Naive B cell (primary cell): ENCODE data around the gene CSNK1G2. TPM values are rescaled to one million over a fixed set of nuclear protein-coding genes. Genes with fewer than 3 reads are reported as not detected.

Experiments used
- ATAC-seq, 2 donors: fragments of 150-1000 bp; cut with Tn5 transposase; 2 replicates each; pipeline ENCODE4 v1.10.0; 2021; ENCODE audit warnings: low read depth in 2 of 2, mild to moderate bottlenecking in 2 of 2, moderate library complexity in 2 of 2
- DNase-seq: peaks from one replicate; pipeline ENCODE4 v3.0.0; 2022
- H3K27ac Mint-ChIP-seq, 6 donors: one replicate each; pipeline ENCODE4 v1.8.0; 2020 to 2022; ENCODE audit warnings: mild to moderate bottlenecking in 6 of 6, mixed read lengths in 6 of 6, moderate library complexity in 5 of 6, inconsistent platforms in 2 of 6
- H3K27me3 Mint-ChIP-seq, 3 donors: one replicate each; pipeline ENCODE4 v1.8.0; 2021 to 2022; ENCODE audit warnings: mixed read lengths in 3 of 3, mild to moderate bottlenecking in 1 of 3
- H3K36me3 Mint-ChIP-seq, 2 donors: one replicate each; pipeline ENCODE4 v1.8.0; 2020 to 2022; ENCODE audit warnings: mixed read lengths in 2 of 2, inconsistent platforms in 1 of 2, mild to moderate bottlenecking in 1 of 2
- H3K4me1 Mint-ChIP-seq, 3 donors: one replicate each; pipeline ENCODE4 v1.8.0; 2020 to 2022; ENCODE audit warnings: mixed read lengths in 3 of 3, inconsistent platforms in 1 of 3, mild to moderate bottlenecking in 1 of 3, moderate library complexity in 1 of 3
- H3K4me3 Mint-ChIP-seq, 8 donors: one replicate each; pipeline ENCODE4 v1.8.0; 2020 to 2022; ENCODE audit warnings: mild to moderate bottlenecking in 8 of 8, mixed read lengths in 8 of 8, moderate library complexity in 8 of 8, inconsistent platforms in 2 of 8
- H3K9me3 Mint-ChIP-seq, 7 donors: one replicate each; pipeline ENCODE4 v1.8.0; 2020 to 2022; ENCODE audit warnings: mixed read lengths in 7 of 7, mild to moderate bottlenecking in 5 of 7, inconsistent platforms in 2 of 7, moderate library complexity in 1 of 7
- polyA plus RNA-seq, 6 donors: library from polyadenylated mRNA; unstranded; fragments of 300-500 nt; fragmentation: Illumina TruSeq; gene quantifications; one replicate each; pipeline ENCODE4 v1.2.3, GENCODE V29; 2021; ENCODE audit warnings: low read depth in 6 of 6

CSNK1G2 gene
- polyA plus RNA-seq = 10 to 100 TPM; 17.6 to 40.7 (median 25.1) TPM

- Mint-ChIP-seq H3K27me3 (no peaks in the 10 kb centered on the region), H3K36me3 (no peaks in the 10 kb centered on the region), H3K9me3 (no peaks in the 10 kb centered on the region), H3K4me1 (peaks cover 37 to 45% (median 42%) of the 10 kb centered on the region in 3 donors), H3K4me3 (peak within 1 kb of the TSS; percentile 91 to 100 (median 98)), H3K27ac (peak within 1 kb of the TSS; percentile 98 to 100 (median 99))
- peak; percentile 16 to 28 for ATAC-seq
- no peak for DNase-seq
These were observed at the start of gene CSNK1G2 for GRCh38 chr19:1941146-1942077. TSS of gene CSNK1G2 (plus strand) at chr19:1941172. CDS start at chr19:1969773, 28,601 bp downstream.

- H3K4me3 Mint-ChIP-seq = peak overlapping the region in 4 of 8 donors; percentile 28 to 75 (median 55)
- peak overlapping the region in 4 of 6 donors; percentile 36 to 87 (median 74) for H3K27ac Mint-ChIP-seq
- peaks cover 20 to 65% (median 40%) of the 10 kb centered on the region in 3 donors for H3K4me1 Mint-ChIP-seq
- DNase-seq = no peak
- H3K9me3 Mint-ChIP-seq = no peaks in the 10 kb centered on the region
- H3K27me3 Mint-ChIP-seq = no peaks in the 10 kb centered on the region
- H3K36me3 Mint-ChIP-seq = no peaks in the 10 kb centered on the region
- no peak for ATAC-seq
These were observed 47.2 kb upstream of the CSNK1G2 start for GRCh38 chr19:1893791-1894190.

GRCh38 chr19:1896508-1896907, 44.5 kb upstream of the CSNK1G2 start:
- DNase-seq (no peak), ATAC-seq (no peak)
- Mint-ChIP-seq H3K4me1 (peaks cover 16 to 72% (median 44%) of the 10 kb centered on the region in 3 donors), H3K9me3 (no peaks in the 10 kb centered on the region), H3K27ac (peak overlapping the region in 4 of 6 donors; percentile 86 to 99 (median 93)), H3K27me3 (no peaks in the 10 kb centered on the region), H3K36me3 (no peaks in the 10 kb centered on the region), H3K4me3 (peak overlapping the region; percentile 83 to 96 (median 92))

DNA sequence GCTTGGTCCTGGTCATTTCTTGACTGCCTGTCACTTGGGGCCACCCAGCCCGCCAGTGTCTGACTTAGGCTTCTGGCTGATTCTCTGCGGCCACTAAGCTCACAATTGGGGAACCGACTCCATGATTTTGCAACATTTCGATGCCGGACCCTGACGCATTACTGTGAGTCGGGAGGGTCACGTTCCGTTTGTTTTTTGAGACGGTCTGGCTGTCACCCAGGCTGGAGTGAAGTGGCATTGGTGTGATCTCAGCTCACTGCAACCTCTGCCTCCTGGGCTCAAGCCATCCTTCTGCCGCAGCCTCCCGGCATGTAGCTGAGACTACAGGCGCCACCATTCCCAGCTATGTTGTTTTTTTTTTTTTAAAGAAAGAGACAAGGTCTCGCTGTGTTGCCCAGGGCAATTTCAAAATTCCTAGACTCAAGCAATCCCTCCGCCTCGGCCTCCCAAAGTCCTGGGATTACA, 39.0 kb upstream of the CSNK1G2 start:
- no peak for ATAC-seq
- Mint-ChIP-seq H3K4me3 (no peak overlapping the region), H3K9me3 (no peaks in the 10 kb centered on the region), H3K27ac (peak overlapping the region in 1 of 6 donors; percentile 30), H3K27me3 (no peaks in the 10 kb centered on the region), H3K36me3 (no peaks in the 10 kb centered on the region), H3K4me1 (peaks cover 26 to 62% (median 56%) of the 10 kb centered on the region in 3 donors)
- no peak for DNase-seq

GRCh38 chr19:1902923-1903322, 38.0 kb upstream of the CSNK1G2 start:
- Mint-ChIP-seq H3K4me1 (peaks cover 20 to 57% (median 57%) of the 10 kb centered on the region in 3 donors), H3K27me3 (no peaks in the 10 kb centered on the region), H3K9me3 (no peaks in the 10 kb centered on the region), H3K27ac (peak overlapping the region; percentile 66 to 99 (median 80)), H3K36me3 (no peaks in the 10 kb centered on the region), H3K4me3 (peak overlapping the region; percentile 58 to 86 (median 84))
- no peak for DNase-seq
- no peak for ATAC-seq

- Mint-ChIP-seq H3K4me1 (peaks cover 34 to 60% (median 58%) of the 10 kb centered on the region in 3 donors), H3K36me3 (no peaks in the 10 kb centered on the region), H3K27me3 (no peaks in the 10 kb centered on the region), H3K27ac (peak overlapping the region; percentile 89 to 99 (median 95)), H3K4me3 (peak overlapping the region; percentile 85 to 90 (median 86)), H3K9me3 (no peaks in the 10 kb centered on the region)
- ATAC-seq (peak; percentile 2 to 3), DNase-seq (no peak)
These were observed 36.2 kb upstream of the CSNK1G2 start for GRCh38 chr19:1904860-1905109.

- DNase-seq (peak; percentile 97), ATAC-seq (peak; percentile 86 to 87)
- H3K27ac Mint-ChIP-seq = peak within 1 kb of the TSS; percentile 89 to 99 (median 95)
- H3K4me1 Mint-ChIP-seq = peaks cover 36 to 65% (median 63%) of the 10 kb centered on the region in 3 donors
- H3K36me3 Mint-ChIP-seq = no peaks in the 10 kb centered on the region
- H3K4me3 Mint-ChIP-seq = peak within 1 kb of the TSS; percentile 85 to 94 (median 90)
- no peaks in the 10 kb centered on the region for H3K27me3 Mint-ChIP-seq
- H3K9me3 Mint-ChIP-seq = no peaks in the 10 kb centered on the region
These were observed 35.7 kb upstream of the CSNK1G2 start, which contains the start of the genes ADAT3 and SCAMP4 for GRCh38 chr19:1905110-1905862. TSS of gene ADAT3 (plus strand) at chr19:1905399. CDS start at chr19:1912048, 6,649 bp downstream. TSS of gene SCAMP4 (plus strand) at chr19:1905399. CDS start at chr19:1915020, 9,621 bp downstream.

DNA sequence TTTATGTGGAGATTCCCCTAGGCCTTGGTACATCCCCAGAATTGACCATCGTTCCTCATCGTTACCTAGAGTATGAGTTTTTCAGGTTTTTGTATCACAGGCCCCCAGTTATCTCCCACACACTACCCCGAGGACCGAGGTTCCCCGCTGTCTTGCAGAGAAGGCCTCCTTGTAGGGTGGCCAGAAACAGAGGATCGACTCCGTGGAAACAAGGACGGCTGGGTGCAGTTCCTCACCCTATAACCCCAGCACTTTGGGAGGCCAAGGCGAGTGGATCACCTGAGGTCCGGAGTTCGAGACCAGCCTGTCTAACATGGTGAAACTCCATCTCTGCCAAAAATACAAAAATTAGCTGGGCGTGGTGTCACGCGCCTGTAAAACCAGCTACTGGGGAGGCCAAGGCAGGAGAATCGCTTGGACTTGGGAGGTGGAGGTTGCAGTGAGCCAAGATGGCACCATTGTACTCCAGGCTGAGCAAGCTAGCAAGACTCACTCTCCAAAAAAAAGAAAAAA, 35.1 kb upstream of the CSNK1G2 start:
- DNase-seq (no peak), ATAC-seq (no peak)
- Mint-ChIP-seq H3K4me1 (peaks cover 38 to 68% (median 66%) of the 10 kb centered on the region in 3 donors), H3K27ac (peak overlapping the region; percentile 63 to 99 (median 93)), H3K27me3 (no peaks in the 10 kb centered on the region), H3K36me3 (no peaks in the 10 kb centered on the region), H3K9me3 (no peaks in the 10 kb centered on the region), H3K4me3 (peak overlapping the region; percentile 85 to 94 (median 90))

GRCh38 chr19:1906985-1907562, 33.9 kb upstream of the CSNK1G2 start:
- no peak for ATAC-seq
- DNase-seq = no peak
- Mint-ChIP-seq H3K4me1 (peaks cover 35 to 67% (median 62%) of the 10 kb centered on the region in 3 donors), H3K4me3 (peak overlapping the region in 7 of 8 donors; percentile 24 to 70 (median 49)), H3K36me3 (no peaks in the 10 kb centered on the region), H3K27ac (no peak overlapping the region), H3K27me3 (no peaks in the 10 kb centered on the region), H3K9me3 (no peaks in the 10 kb centered on the region)

DNA sequence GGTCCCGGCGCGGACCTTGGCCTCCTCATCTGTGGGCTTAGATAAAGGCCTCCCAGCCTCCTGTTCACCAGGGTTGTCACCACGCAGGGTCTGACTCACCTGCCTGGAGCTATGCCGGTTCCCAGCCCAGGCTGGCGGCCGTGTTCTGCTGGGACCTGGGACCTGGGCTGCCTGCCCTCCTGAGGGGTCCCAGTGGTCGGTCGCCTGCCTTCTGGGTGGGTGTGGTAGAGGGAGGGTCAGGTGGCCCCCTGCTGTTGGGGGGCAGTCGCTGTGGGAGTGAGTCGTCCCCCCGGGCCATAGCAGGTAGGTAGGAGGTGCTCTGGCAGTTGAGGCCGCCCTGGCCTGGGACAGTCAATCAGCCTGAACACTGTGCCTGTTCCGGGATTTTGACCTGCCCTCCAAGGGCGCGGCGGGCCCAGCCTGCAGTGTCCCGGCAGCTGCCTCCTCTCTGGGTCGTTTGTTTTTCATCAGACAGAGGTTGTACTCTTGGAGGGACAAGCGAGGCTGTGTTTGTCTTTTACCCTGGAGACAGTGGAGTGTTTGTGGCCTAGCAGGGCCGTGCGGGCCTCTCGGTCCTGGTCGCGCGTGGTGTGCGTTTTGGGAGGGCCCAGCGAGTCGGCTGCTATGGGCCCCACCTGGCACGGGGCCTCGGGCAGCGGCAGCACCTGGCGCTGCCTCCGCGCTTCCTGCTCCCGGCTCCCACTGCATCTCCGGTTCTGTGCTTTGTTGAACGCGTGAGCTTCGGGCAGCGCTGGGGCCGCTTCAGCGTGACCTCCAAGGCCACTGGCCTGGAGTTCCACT, 33.2 kb upstream of the CSNK1G2 start:
- DNase-seq (no peak), ATAC-seq (no peak)
- H3K9me3 Mint-ChIP-seq = no peaks in the 10 kb centered on the region
- H3K36me3 Mint-ChIP-seq = no peaks in the 10 kb centered on the region
- no peak overlapping the region for H3K27ac Mint-ChIP-seq
- H3K4me1 Mint-ChIP-seq = peaks cover 35 to 65% (median 62%) of the 10 kb centered on the region in 3 donors
- H3K4me3 Mint-ChIP-seq = peak overlapping the region in 3 of 8 donors; percentile 6 to 70 (median 44)
- no peaks in the 10 kb centered on the region for H3K27me3 Mint-ChIP-seq

DNA sequence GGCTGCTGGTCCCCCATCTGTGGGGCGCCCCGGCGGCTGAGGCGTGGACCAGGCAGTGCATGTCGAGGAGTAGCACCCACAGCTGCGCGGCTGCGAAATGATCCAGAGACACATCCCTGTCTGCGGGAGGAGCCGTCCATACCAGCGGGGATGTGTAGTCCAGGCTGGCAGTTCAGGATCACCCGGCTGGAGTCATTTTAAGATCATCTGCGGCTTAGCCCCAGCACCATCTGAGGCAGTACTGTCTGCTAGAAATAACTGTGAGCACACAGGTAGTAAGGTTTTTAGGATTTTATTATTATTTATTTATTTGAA, 32.7 kb upstream of the CSNK1G2 start:
- DNase-seq = no peak
- no peaks in the 10 kb centered on the region for H3K9me3 Mint-ChIP-seq
- H3K27me3 Mint-ChIP-seq = no peaks in the 10 kb centered on the region
- peak overlapping the region in 1 of 6 donors; percentile 54 for H3K27ac Mint-ChIP-seq
- ATAC-seq = no peak
- H3K4me3 Mint-ChIP-seq = peak overlapping the region in 1 of 8 donors; percentile 76
- peaks cover 35 to 60% (median 56%) of the 10 kb centered on the region in 3 donors for H3K4me1 Mint-ChIP-seq
- H3K36me3 Mint-ChIP-seq = no peaks in the 10 kb centered on the region

DNA sequence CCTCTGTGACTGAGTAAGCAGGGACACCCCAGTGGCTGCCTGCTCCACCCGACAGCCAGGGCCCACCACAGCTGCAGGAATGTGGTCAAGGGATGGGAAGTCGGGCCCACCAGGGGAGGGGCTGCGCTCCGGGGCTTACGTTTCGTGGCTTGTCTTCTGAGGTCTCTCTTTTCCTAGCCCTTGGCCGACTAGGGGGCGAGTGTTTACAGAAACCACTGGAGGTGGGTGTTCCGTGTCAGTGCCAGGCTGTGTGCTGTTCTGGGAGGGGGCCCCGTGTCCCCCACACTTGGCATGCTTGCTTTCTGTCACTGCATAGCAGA, 31.3 kb upstream of the CSNK1G2 start:
- H3K27ac Mint-ChIP-seq = peak overlapping the region in 4 of 6 donors; percentile 53 to 74 (median 64)
- no peaks in the 10 kb centered on the region for H3K27me3 Mint-ChIP-seq
- ATAC-seq = no peak
- no peak for DNase-seq
- no peaks in the 10 kb centered on the region for H3K36me3 Mint-ChIP-seq
- peak overlapping the region in 4 of 8 donors; percentile 25 to 73 (median 54) for H3K4me3 Mint-ChIP-seq
- no peaks in the 10 kb centered on the region for H3K9me3 Mint-ChIP-seq
- peaks cover 24 to 47% (median 43%) of the 10 kb centered on the region in 3 donors for H3K4me1 Mint-ChIP-seq
